IPS-11a (cell line): ENCODE measurements around the gene MSRB3.

Experiments
- H3K4me3 ChIP-seq: one replicate; pipeline ENCODE4 v1.5.1; 2013; ENCODE audit warnings: low read depth, low read length, control low read depth

MSRB3 gene

DNA sequence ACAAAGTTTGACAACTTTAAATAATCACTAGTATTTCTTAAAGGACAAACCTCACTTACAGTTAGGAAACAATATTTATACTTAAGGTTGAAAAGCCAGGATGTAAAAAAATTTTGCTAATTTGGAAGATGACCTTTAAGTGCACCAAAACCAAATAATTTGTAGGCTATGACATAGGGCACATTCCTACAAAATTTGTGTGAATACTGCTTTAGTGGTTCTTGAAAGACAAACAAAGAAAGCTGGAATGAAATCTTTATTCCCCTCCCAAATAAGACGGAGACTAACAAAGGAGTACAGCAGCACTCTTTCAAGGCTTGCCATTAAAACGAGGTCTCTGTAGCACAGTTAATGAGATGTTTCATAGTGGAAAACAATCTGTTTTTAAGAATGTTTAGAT, 45.6 kb downstream of the MSRB3 start:
- no peak overlapping the region for H3K4me3 ChIP-seq

DNA sequence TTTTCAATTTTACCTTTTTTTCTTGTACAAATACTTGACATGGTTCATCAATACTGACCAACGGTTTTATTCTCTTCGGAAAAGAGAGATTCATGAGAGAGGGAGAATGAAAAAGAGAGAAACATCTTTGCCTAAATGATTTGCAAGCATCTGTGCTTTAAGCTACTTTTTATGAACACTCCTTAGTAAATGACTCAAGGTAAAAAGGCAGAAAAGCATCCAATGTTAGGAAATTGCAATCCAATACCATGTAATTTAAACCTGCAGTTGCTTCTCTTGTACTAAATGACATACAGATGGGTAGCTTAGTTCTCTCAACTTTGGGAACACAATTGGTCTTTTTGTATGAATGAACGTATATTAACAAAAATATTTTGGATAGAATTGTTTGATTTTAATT, 46.1 kb downstream of the MSRB3 start:
- no peak overlapping the region for H3K4me3 ChIP-seq

DNA sequence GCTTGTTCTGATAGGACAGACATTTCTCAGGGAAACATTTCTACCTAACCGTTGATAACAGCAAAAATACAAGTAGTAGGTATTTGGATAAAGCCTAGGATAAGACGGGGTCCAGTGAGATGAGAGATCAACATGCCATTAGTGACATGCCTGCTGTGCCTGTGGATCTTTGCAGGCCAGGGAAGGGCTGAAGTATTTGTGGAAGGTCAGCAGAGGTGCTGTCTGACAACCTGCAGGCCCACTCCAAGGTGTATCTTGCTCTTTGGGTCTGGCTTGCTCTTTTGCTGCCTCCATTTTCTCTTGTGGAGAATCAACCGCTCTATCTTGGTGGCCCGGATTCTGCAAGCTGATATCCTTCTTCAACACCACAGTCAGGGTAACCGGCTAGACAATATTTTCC, 46.7 kb downstream of the MSRB3 start:
- H3K4me3 ChIP-seq = no peak overlapping the region

DNA sequence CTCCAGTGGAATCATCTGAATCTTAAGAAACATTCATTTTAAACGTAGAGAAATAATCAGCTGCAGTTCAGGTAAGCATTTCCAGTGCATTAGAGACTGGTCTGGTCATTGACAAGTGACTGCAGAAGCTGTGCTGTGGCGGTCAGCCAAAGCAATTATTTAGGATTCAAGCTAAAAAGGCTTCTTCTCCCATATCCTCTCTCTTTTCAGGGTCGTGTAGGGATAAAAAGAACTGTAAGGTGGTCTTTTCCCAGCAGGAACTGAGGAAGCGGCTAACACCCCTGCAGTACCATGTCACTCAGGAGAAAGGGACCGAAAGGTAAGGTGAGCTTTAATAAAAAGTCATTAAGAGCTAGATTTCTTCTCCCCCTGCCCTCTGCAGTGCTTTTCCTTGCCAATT, 48.1 kb downstream of the MSRB3 start:
- no peak overlapping the region for H3K4me3 ChIP-seq

GRCh38 chr12:65327207-65328076, 49.0 kb downstream of the MSRB3 start:
- no peak overlapping the region for H3K4me3 ChIP-seq

GRCh38 chr12:65329721-65330120, 51.2 kb downstream of the MSRB3 start:
- H3K4me3 ChIP-seq = no peak overlapping the region

DNA sequence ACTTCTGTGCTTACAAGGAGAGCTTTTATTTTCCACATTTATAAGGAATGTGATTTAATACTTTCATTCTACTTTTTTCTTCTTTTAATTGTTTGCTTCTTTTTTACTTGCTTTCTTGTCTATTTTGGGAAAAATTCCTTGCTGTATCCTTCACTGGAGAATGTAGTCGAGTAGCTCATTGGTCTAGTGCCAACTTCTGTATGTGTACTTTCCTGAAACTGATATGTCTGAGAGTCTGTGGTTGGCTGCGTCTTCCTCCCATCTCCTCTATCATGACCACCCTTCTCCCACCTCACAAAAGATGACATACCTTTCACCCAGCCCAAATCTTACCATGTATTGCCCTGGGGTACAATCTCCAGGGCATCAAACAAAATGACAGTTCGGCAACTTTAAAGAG, 51.8 kb downstream of the MSRB3 start:
- H3K4me3 ChIP-seq = no peak overlapping the region

DNA sequence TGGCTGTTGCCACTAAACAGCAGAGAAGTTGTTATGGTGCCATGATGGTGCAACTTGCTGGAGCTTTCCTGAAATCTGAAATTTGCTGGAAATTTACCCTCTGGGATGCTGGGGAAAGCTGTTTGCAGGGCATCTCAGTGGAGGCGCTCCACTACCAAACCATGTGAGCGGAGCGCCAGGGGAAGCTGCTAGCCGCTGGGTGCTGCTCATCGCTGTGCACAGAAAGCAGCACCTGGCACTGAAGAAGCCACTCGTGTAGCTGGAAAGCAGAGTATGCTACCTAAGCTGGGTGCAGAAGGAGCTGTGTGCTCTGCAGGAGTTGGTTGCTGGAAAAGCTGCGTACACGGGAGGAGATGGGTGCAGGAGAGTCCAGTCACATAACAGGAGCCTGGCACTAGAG, 53.0 kb downstream of the MSRB3 start:
- no peak overlapping the region for H3K4me3 ChIP-seq

GRCh38 chr12:65333649-65334048, 55.2 kb downstream of the MSRB3 start:
- H3K4me3 ChIP-seq = no peak overlapping the region

- H3K4me3 ChIP-seq = no peak overlapping the region
These were observed 56.0 kb downstream of the MSRB3 start for GRCh38 chr12:65334521-65334920.

GRCh38 chr12:65335021-65335714, 56.7 kb downstream of the MSRB3 start:
- H3K4me3 ChIP-seq = no peak overlapping the region

- no peak overlapping the region for H3K4me3 ChIP-seq
These were observed 57.5 kb downstream of the MSRB3 start for GRCh38 chr12:65335981-65336380.

DNA sequence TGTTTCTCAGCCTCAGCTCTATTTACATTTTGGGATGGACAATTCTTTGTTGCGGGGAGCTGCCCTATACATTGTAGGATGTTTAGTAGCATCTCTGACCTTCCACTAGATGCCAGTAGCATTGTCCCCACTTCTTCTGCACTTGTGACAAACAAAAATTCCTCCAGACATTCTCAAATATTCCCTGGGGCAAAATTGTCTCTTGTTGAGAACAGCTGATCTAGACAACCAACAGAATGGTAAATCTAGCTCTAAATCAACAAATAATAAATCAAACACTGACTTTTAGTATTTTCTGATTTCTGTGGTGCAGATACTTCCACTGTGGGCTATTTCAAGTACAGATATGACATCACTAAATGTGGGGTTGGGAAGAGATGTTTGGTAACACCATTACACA, 60.7 kb downstream of the MSRB3 start:
- H3K4me3 ChIP-seq = no peak overlapping the region

DNA sequence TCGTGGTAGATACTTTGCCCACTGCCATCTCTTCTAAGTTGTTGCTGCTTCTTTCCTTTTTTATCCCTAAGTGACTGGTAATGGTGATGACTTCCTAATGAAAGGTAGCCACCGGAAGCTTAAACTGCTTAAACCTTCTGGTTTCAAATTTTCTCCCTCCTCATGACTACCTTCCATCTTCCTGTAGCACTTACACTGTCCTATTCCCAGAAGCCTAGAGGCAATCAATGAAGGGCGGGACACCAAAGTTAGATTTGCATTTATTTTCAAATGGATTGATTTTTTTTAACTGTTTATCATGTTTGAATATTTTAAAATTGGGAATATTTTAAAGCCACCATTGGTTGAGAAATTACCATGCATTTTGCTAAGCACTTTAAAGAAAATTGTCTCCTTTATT, 64.7 kb downstream of the MSRB3 start:
- H3K4me3 ChIP-seq = no peak overlapping the region

- H3K4me3 ChIP-seq = no peak overlapping the region
These were observed 65.3 kb downstream of the MSRB3 start for GRCh38 chr12:65343801-65344200.

GRCh38 chr12:65355461-65355860, 77.0 kb downstream of the MSRB3 start:
- no peak overlapping the region for H3K4me3 ChIP-seq

- H3K4me3 ChIP-seq = no peak overlapping the region
These were observed 84.0 kb downstream of the MSRB3 start for GRCh38 chr12:65362234-65363031.

DNA sequence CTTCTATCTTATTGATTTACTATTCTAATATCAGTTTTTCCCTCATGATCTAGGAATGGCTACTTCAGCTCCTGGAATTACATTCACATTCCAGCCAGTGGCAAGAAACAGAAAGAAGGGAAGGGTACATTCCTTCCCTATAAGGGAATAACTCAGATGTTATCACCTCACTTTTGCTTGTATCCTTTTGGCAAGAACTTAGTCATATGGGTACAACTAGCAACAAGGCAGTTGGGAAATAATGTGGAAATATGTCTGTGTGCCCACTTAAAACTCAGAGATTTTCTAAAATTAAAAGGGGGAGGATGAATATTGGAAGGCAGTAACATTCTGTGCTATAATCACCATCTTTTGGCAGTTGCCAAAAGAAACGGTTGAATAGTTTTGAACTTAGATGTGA, 85.6 kb downstream of the MSRB3 start:
- no peak overlapping the region for H3K4me3 ChIP-seq

DNA sequence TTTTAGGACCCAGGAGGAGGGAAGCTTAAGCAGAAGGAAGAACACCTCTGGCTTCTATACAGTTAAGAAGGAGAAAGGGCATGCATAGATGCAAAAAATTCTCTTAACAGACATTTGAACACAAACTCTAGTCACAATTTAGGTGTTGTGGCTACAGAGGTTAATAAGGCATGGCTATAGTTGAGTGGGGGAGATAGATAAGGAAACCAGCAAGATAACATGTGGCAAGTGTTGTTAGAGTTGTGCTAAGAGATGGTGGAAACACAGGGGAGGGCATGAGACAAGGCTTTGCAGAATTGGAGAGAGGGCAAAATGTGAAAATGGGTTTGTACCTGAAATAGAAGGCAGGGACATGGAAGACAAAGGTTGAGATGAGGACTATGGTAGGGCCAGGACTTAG, 88.9 kb downstream of the MSRB3 start:
- no peak overlapping the region for H3K4me3 ChIP-seq

DNA sequence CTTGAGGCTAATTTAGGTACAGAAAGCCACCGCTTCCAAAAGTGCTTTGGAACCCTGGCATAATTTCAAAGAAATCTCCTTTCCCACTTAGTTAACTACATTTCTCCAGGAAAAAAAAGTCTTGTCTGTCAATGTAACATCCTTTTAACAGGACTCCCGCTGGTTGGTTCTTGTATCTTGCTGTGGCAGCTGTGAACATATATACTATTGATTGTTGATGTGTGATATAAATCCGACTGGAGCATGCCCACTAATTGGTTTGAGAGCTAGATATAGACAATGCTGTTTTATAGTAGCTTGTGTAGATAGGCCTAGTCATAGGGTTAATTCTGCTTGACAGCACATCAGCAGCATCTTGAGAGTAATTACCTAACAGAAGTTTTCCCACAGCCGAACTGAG, 89.6 kb downstream of the MSRB3 start:
- no peak overlapping the region for H3K4me3 ChIP-seq

DNA sequence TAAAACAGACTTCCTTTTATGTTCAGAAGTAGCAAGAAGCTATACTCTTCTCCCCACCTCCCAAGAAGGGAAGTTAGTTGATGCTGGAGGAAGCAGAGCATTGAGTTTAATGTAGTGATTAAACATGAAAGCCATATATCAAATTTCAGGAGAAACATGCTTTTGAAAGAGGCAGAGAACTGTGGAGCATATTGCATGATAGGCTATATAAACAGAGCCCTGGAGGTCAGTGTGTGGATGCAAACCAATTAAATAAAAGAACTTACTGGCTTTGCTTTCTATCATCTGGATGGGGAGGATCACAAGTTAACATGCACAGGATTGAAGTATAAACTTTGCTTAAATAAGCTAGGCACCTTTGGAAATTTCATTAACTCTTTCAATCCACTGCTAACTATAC, 94.1 kb downstream of the MSRB3 start:
- no peak overlapping the region for H3K4me3 ChIP-seq

GRCh38 chr12:65384240-65384639, 105.8 kb downstream of the MSRB3 start:
- H3K4me3 ChIP-seq = no peak overlapping the region
